H1 (cell line): ENCODE data around the gene NDUFV1.

Experiments
- CEBPB ChIP-seq: IDR thresholded peaks from 2 replicates; pipeline ENCODE4 v1.6.1; 2012; ENCODE audit warnings: low read depth, low read length
- EZH2 ChIP-seq: fragments of 200-600 bp; sonication (generic); IDR thresholded peaks from 2 replicates; pipeline ENCODE4 v1.7.1; 2012; ENCODE audit warnings: low read depth, mild to moderate bottlenecking, moderate library complexity, low read length, inconsistent platforms; ENCODE audit not compliant: severe bottlenecking
- FOSL1 ChIP-seq: IDR thresholded peaks from 2 replicates; pipeline ENCODE4 v1.6.1; 2011; ENCODE audit warnings: mild to moderate bottlenecking, low read depth, low read length, moderate library complexity; ENCODE audit not compliant: insufficient read depth
- GABPA ChIP-seq: IDR thresholded peaks from 2 replicates; pipeline ENCODE4 v1.6.1; 2011; ENCODE audit warnings: mild to moderate bottlenecking, low read length, moderate library complexity, borderline replicate concordance; ENCODE audit not compliant: insufficient read depth
- GTF2F1 ChIP-seq: IDR thresholded peaks from 2 replicates; pipeline ENCODE4 v1.6.1; 2012; ENCODE audit warnings: low read depth, low read length, improper control_type of control experiment, borderline replicate concordance
- JUN ChIP-seq: IDR thresholded peaks from 2 replicates; pipeline ENCODE4 v1.6.1; 2011; ENCODE audit warnings: low read depth, mild to moderate bottlenecking, improper control_type of control experiment, low read length
- POLR2A ChIP-seq, 2 experiments: IDR thresholded peaks; 1 replicate in 1 of 2; 2 replicates in 1 of 2; pipeline ENCODE4 v1.6.1; 2011; ENCODE audit warnings: low read depth in 2 of 2, low read length in 2 of 2, mild to moderate bottlenecking in 2 of 2; ENCODE audit errors: control extremely low read depth in 1 of 2
- RAD21 ChIP-seq, 2 experiments: IDR thresholded peaks in 1 of 2; conservative IDR thresholded peaks in 1 of 2; 2 replicates each; pipeline ENCODE4 v1.6.1; 2011; ENCODE audit warnings: low read depth in 2 of 2, low read length in 2 of 2, improper control_type of control experiment in 1 of 2, inconsistent platforms in 1 of 2, mild to moderate bottlenecking in 1 of 2, moderate library complexity in 1 of 2
- TAF1 ChIP-seq: IDR thresholded peaks from 2 replicates; pipeline ENCODE4 v1.6.1; 2011; ENCODE audit warnings: mild to moderate bottlenecking, low read depth, low read length
- ZNF274 ChIP-seq: IDR thresholded peaks from 2 replicates; pipeline ENCODE4 v1.7.0; 2012; ENCODE audit warnings: low read length, borderline replicate concordance; ENCODE audit errors: extremely low read depth
- TF ChIP-seq, protein P1 (sequence below), 3 experiments: IDR thresholded peaks; 1 replicate in 2 of 3; 2 replicates in 1 of 3; pipeline versions ENCODE4 v1.5.1 to v1.6.1; 2011; ENCODE audit warnings: low read length in 3 of 3, mild to moderate bottlenecking in 3 of 3, inconsistent platforms in 2 of 3, low read depth in 1 of 3, moderate library complexity in 1 of 3; ENCODE audit not compliant: insufficient read depth in 1 of 3; ENCODE audit errors: control extremely low read depth in 1 of 3
- TF ChIP-seq, protein P2 (sequence below): IDR thresholded peaks from 2 replicates; pipeline ENCODE4 v1.6.1; 2011; ENCODE audit warnings: low read length, improper control_type of control experiment
- TF ChIP-seq, protein P3 (sequence below): IDR thresholded peaks from 2 replicates; pipeline ENCODE4 v1.6.1; 2011; ENCODE audit warnings: low read depth, mild to moderate bottlenecking, low read length; ENCODE audit not compliant: insufficient read depth

DNA sequence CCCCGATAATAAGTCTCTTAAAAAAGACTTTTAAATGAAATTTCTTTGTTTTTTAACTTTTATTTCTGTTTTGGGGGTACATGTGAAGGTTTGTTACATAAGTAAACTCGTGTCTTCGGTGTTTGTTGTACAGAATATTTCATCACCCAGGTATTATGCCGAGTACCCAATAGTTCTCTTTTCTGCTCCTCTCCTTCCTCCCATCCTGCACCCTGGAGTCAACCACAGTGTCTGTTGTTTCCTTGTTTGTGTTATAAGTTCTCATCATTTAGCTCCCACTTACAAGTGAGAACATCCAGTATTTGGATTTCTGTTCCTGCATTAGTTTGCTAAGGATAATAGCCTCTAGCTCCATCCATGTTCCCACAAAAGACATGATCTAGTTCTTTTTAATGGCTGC lies 24.7 kb upstream of the NDUFV1 start:
- TF ChIP-seq RAD21 (IDR thresholded peaks at IDR 0.05 in 1 of 2, conservative IDR thresholded peaks at IDR 0.05 in 1 of 2; ENCODE audit: low read depth in 2 of 2, low read length in 2 of 2) (no peak), JUN (no peak), POLR2A (IDR thresholded peaks at IDR 0.05; ENCODE audit: control extremely low read depth in 1 of 2, low read depth in 2 of 2, low read length in 2 of 2) (no peak), CEBPB (no peak), TAF1 (no peak), EZH2 (no peak), FOSL1 (no peak), ZNF274 (no peak), GABPA (no peak), GTF2F1 (no peak)
- TF ChIP-seq, protein P1, sequence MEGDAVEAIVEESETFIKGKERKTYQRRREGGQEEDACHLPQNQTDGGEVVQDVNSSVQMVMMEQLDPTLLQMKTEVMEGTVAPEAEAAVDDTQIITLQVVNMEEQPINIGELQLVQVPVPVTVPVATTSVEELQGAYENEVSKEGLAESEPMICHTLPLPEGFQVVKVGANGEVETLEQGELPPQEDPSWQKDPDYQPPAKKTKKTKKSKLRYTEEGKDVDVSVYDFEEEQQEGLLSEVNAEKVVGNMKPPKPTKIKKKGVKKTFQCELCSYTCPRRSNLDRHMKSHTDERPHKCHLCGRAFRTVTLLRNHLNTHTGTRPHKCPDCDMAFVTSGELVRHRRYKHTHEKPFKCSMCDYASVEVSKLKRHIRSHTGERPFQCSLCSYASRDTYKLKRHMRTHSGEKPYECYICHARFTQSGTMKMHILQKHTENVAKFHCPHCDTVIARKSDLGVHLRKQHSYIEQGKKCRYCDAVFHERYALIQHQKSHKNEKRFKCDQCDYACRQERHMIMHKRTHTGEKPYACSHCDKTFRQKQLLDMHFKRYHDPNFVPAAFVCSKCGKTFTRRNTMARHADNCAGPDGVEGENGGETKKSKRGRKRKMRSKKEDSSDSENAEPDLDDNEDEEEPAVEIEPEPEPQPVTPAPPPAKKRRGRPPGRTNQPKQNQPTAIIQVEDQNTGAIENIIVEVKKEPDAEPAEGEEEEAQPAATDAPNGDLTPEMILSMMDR (IDR thresholded peaks at IDR 0.05; ENCODE audit: control extremely low read depth in 1 of 3, insufficient read depth in 1 of 3, low read depth in 1 of 3, low read length in 3 of 3), result no peak
- TF ChIP-seq, protein P2, sequence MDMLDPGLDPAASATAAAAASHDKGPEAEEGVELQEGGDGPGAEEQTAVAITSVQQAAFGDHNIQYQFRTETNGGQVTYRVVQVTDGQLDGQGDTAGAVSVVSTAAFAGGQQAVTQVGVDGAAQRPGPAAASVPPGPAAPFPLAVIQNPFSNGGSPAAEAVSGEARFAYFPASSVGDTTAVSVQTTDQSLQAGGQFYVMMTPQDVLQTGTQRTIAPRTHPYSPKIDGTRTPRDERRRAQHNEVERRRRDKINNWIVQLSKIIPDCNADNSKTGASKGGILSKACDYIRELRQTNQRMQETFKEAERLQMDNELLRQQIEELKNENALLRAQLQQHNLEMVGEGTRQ, result no peak
- TF ChIP-seq, protein P3, sequence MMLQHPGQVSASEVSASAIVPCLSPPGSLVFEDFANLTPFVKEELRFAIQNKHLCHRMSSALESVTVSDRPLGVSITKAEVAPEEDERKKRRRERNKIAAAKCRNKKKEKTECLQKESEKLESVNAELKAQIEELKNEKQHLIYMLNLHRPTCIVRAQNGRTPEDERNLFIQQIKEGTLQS, result no peak
